Calu3 (cell line): ENCODE results near the gene ZNF507. TPM values are rescaled to one million over a fixed set of nuclear protein-coding genes. Genes with fewer than 3 reads are reported as not detected.

Experiments
- BruUV-seq: library from RNA; stranded (reverse); fragments of 400-500 nt; replicated peaks from 2 replicates; lab custom pipeline; 2021; lab: Mats Ljungman, UMichigan
- CTCF ChIA-PET: fragments of 300-600 bp; sonication (Branson Sonifier 250); formaldehyde crosslinking; loops from one replicate; lab custom pipeline; 2022; ENCODE audit warnings: antibody characterized with exemption; lab: Charles Lee
- DNase-seq: peaks from one replicate; pipeline ENCODE4 v3.0.0; 2022
- H3K27ac Mint-ChIP-seq: one replicate; pipeline ENCODE4 v1.8.0; 2022; ENCODE audit warnings: mixed read lengths; ENCODE audit not compliant: unreplicated experiment
- H3K27me3 Mint-ChIP-seq: one replicate; pipeline ENCODE4 v1.8.0; 2022; ENCODE audit warnings: mixed read lengths; ENCODE audit not compliant: unreplicated experiment
- H3K36me3 Mint-ChIP-seq: one replicate; pipeline ENCODE4 v1.8.0; 2022; ENCODE audit warnings: mild to moderate bottlenecking, moderate library complexity, mixed read lengths; ENCODE audit not compliant: insufficient read depth, unreplicated experiment
- H3K4me1 Mint-ChIP-seq: one replicate; pipeline ENCODE4 v1.8.0; 2022; ENCODE audit warnings: mild to moderate bottlenecking, low read depth, mixed read lengths; ENCODE audit not compliant: unreplicated experiment
- H3K4me3 Mint-ChIP-seq: one replicate; pipeline ENCODE4 v1.8.0; 2022; ENCODE audit warnings: mild to moderate bottlenecking, low read depth, moderate library complexity, mixed read lengths; ENCODE audit not compliant: unreplicated experiment
- H3K9me3 Mint-ChIP-seq: one replicate; pipeline ENCODE4 v1.8.0; 2022; ENCODE audit warnings: low read depth, mixed read lengths; ENCODE audit not compliant: unreplicated experiment
- intact Hi-C: fragments of 100-400 bp; cut with micrococcal nuclease; formaldehyde crosslinking; loops from one replicate; pipeline ENCODE4 v1.10.0; 2022; ENCODE audit not compliant: unreplicated experiment
- total RNA-seq: library from RNA; stranded (reverse); gene quantifications from 2 replicates; pipeline ENCODE4 v1.2.3, GENCODE V29; 2022
- TF ChIP-seq, protein P1 (sequence below): fragments of 200-600 bp; IDR thresholded peaks from one replicate; pipeline ENCODE4 v1.8.0; 2022; ENCODE audit warnings: antibody characterized with exemption; ENCODE audit not compliant: unreplicated experiment

ZNF507 gene
- total RNA-seq, 1 experiment from 2014 or later, result 31.5 TPM

DNA sequence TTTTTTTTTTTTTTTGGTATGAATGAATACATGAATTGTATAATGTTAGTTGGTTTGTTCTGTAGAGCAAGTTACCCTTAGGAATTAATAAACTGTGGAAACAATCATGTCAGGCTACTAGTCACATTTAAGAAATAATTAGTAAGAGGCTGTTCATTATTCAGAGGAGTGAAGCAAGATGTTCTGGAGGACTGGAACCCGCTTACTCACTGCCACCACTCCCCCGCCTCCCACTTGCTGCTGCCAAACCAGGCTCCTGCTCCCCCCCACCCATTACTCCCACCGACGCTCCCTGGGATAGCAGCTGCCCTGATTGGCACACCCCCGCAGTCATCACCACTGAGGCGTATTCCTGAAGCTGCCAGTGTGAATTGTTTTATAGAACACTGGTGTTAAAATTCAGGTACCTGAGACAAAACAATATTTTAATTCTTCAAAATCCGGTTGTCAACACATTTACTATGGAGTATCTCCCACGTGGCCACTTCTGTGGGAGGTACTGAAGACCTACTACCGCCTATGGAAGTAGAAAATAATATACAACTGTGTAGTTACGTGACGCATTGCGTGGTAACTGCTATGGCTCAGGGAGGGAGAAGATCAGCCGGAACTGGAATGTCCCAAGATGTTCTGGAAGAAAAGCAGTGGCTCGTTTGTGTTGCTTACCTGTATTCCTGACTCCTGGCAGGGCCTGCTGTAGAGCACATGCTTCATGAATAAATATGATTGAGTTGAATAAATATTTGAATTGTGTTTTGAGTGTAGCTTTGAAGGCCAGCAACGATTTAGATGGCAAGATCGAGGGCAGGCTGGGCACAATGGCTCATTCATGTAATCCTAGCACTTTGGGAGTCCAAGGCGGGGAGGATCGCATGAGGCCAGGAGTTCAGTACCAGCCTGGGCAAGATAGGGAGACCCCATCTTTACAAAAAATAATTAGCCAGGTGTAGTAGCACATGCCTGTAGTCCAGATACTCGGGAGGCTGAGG is 61.9 kb downstream of the ZNF507 start:
- TF ChIP-seq, protein P1, sequence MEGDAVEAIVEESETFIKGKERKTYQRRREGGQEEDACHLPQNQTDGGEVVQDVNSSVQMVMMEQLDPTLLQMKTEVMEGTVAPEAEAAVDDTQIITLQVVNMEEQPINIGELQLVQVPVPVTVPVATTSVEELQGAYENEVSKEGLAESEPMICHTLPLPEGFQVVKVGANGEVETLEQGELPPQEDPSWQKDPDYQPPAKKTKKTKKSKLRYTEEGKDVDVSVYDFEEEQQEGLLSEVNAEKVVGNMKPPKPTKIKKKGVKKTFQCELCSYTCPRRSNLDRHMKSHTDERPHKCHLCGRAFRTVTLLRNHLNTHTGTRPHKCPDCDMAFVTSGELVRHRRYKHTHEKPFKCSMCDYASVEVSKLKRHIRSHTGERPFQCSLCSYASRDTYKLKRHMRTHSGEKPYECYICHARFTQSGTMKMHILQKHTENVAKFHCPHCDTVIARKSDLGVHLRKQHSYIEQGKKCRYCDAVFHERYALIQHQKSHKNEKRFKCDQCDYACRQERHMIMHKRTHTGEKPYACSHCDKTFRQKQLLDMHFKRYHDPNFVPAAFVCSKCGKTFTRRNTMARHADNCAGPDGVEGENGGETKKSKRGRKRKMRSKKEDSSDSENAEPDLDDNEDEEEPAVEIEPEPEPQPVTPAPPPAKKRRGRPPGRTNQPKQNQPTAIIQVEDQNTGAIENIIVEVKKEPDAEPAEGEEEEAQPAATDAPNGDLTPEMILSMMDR, result no peak
- peak overlapping the region; percentile 92 for H3K4me3 Mint-ChIP-seq
- intact Hi-C loops, result loop anchor here (5.0 kb wide), 1 partner anchor 60 kb away; the partner anchor contains the start of gene ZNF507
- peaks cover 24% of the 10 kb centered on the region for H3K36me3 Mint-ChIP-seq
- H3K9me3 Mint-ChIP-seq, result no peaks in the 10 kb centered on the region
- DNase-seq, result no peak
- CTCF ChIA-PET, result interaction anchor here (0.7 kb wide), 1 partner anchor 1272 kb away, joined by 5 read pairs; no protein-coding TSS in a partner anchor
- BruUV-seq, result TSS peak; percentile 35
- no peaks in the 10 kb centered on the region for H3K27me3 Mint-ChIP-seq
- H3K4me1 Mint-ChIP-seq, result peaks cover 13% of the 10 kb centered on the region
- H3K27ac Mint-ChIP-seq, result no peak overlapping the region

DNA sequence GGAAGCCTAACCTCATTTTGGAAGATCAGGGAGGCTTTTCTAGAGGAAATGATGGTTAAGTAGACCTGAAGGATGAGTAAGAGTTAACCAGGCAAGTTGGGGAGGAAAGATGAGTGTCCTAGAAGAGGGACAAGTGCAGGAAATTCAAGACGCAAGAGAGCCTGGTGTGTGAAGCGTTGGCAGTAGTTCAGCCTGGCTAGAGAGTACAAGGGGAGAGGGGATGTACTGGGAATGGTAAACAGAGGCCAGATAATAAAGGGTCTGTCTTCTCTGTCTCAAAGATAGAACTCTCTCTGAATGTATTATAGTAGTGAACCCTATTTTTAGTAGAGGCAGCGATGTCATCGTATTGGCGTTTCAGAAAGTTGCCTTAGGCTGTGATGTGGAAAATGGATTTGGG is 69.8 kb downstream of the ZNF507 start:
- Mint-ChIP-seq H3K9me3 (no peaks in the 10 kb centered on the region), H3K4me3 (no peak overlapping the region), H3K4me1 (no peaks in the 10 kb centered on the region), H3K36me3 (no peaks in the 10 kb centered on the region), H3K27me3 (no peaks in the 10 kb centered on the region), H3K27ac (no peak overlapping the region)
- CTCF ChIA-PET, result no interaction called here
- no peak for DNase-seq
- BruUV-seq, result no TSS peak
- intact Hi-C loops, result no loop called here
- TF ChIP-seq, protein P1, result no peak

DNA sequence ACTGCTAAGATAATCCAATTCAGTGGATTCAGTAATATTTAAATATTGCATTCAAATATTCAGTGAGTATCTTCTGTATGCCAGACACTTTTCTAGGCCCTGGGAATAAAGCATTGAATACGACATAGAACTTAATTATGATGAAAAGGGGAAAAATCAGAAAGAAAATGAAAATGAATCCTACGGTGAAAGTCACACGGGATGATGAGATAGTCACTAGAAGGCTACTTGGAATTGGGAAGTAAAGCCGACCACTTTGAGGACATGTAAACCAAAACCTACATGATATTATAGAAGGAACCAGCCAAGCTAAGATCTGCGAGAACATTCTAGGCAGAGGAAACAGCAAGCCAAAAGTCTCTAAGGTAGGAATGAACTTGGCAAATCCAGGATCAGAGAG is 70.3 kb downstream of the ZNF507 start:
- Mint-ChIP-seq H3K4me3 (no peak overlapping the region), H3K9me3 (no peaks in the 10 kb centered on the region), H3K4me1 (no peaks in the 10 kb centered on the region), H3K27me3 (no peaks in the 10 kb centered on the region), H3K36me3 (no peaks in the 10 kb centered on the region), H3K27ac (no peak overlapping the region)
- no TSS peak for BruUV-seq
- intact Hi-C loops, result no loop called here
- CTCF ChIA-PET, result no interaction called here
- DNase-seq, result no peak
- TF ChIP-seq, protein P1, result no peak

DNA sequence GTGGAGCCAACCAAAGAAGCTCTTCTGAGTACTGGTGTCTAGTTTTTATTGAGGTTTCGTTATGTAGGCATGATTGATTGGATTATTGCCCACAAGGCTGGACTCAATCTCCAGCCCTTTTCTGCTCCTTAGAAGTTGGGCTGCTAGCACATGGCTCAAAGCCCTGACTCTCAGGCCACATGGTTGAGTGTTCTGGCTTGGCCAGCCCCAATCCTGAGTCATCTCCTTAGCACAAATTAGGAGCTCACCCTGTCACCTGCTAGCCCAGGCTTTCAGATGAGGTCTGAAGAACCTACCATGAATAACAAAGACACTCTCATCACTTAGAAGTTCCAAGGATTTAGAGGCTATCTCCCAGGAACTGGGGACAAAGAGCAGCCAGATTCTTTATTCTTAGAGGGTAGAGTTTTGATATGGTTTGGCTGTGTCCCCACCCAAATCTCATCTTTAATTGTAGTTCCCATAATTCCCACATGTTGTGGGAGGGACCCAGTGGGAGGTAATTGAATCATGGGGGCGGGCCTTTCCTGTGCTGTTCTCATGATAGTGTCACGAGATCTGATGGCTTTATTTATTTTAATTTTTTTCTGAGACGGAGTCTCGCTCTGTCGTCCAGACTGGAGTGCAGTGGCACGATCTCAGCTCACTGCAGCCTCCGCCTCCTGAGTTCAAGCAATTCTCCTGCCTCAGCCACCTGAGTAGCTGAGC is 71.5 kb downstream of the ZNF507 start:
- peaks cover 4% of the 10 kb centered on the region for H3K4me1 Mint-ChIP-seq
- no peak overlapping the region for H3K27ac Mint-ChIP-seq
- CTCF ChIA-PET, result no interaction called here
- BruUV-seq, result no TSS peak
- DNase-seq, result no peak
- TF ChIP-seq, protein P1, result no peak
- H3K36me3 Mint-ChIP-seq, result no peaks in the 10 kb centered on the region
- H3K4me3 Mint-ChIP-seq, result no peak overlapping the region
- no peaks in the 10 kb centered on the region for H3K27me3 Mint-ChIP-seq
- no peaks in the 10 kb centered on the region for H3K9me3 Mint-ChIP-seq
- intact Hi-C loops, result no loop called here
